Measurements from ENCODE around the gene MCC. TPM values are rescaled to one million over a fixed set of nuclear protein-coding genes. Genes with fewer than 3 reads are reported as not detected.

Gene MCC
- total and polyA plus RNA-seq, 2 of the 4 experiments (the other 2 are of a cell fraction), result 5.0 to 20.6 TPM

- intact Hi-C loops (cut with micrococcal nuclease) (no loop called here), dilution Hi-C loops (cut with HindIII; ENCODE audit: low sequenced_read_pairs, unreplicated experiment) (no loop called here), in situ Hi-C loops (cut with MboI; ENCODE audit: low sequenced_read_pairs) (no loop called here)
- WGBS, 2 experiments (ENCODE audit: extremely low coverage in 2 of 2, insufficient read length in 1 of 2), result 80% methylated on average over 1 of the region's 5 CpGs; no CpG with 5 or more reads in 1 of the 2 experiments
- H3K79me1 ChIP-seq (ENCODE audit: low read depth in 1 of 2, low read length in 2 of 2), result no peaks in the 10 kb centered on the region; a peak in 1 of 4 replicates
- H3K9ac ChIP-seq (ENCODE audit: low read depth, low read length), result no peak overlapping the region
- no peak overlapping the region for H2BK15ac ChIP-seq (ENCODE audit: low read depth, low read length)
- H3K23ac ChIP-seq (ENCODE audit: low read depth, low read length), result no peak overlapping the region
- H4K5ac ChIP-seq (ENCODE audit: low read depth, low read length), result no peak overlapping the region
- H3K4me2 ChIP-seq (ENCODE audit: low read depth, low read length), result no peak overlapping the region
- H3K18ac ChIP-seq (ENCODE audit: low read depth, low read length), result no peak overlapping the region
- ChIA-PET CTCF (no interaction called here), POLR2A (ENCODE audit: unreplicated experiment) (no interaction called here)
- H2AK5ac ChIP-seq (ENCODE audit: low read depth, low read length), result no peak overlapping the region
- no peak overlapping the region for H4K91ac ChIP-seq (ENCODE audit: insufficient read depth, low read depth, low read length)
- H3K9me1 ChIP-seq (ENCODE audit: insufficient read depth, low read length), result no peaks in the 10 kb centered on the region; the same call in 1 of the 2 replicates
- no peak for DNase-seq
- H2BK20ac ChIP-seq (ENCODE audit: low read depth, low read length), result no peak overlapping the region
- H4K8ac ChIP-seq (ENCODE audit: low read depth in 2 of 2, low read length in 2 of 2), result no peak overlapping the region
- no peaks in the 10 kb centered on the region for H4K20me1 ChIP-seq (ENCODE audit: insufficient read depth, low read length)
- H2AFZ ChIP-seq (replicated peaks; ENCODE audit: low read length, poor library complexity), result no peak overlapping the region
- no peaks in the 10 kb centered on the region for H3K27me3 ChIP-seq (ENCODE audit: control insufficient read depth, insufficient read depth, low read length)
- TF ChIP-seq, protein P1, sequence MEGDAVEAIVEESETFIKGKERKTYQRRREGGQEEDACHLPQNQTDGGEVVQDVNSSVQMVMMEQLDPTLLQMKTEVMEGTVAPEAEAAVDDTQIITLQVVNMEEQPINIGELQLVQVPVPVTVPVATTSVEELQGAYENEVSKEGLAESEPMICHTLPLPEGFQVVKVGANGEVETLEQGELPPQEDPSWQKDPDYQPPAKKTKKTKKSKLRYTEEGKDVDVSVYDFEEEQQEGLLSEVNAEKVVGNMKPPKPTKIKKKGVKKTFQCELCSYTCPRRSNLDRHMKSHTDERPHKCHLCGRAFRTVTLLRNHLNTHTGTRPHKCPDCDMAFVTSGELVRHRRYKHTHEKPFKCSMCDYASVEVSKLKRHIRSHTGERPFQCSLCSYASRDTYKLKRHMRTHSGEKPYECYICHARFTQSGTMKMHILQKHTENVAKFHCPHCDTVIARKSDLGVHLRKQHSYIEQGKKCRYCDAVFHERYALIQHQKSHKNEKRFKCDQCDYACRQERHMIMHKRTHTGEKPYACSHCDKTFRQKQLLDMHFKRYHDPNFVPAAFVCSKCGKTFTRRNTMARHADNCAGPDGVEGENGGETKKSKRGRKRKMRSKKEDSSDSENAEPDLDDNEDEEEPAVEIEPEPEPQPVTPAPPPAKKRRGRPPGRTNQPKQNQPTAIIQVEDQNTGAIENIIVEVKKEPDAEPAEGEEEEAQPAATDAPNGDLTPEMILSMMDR (conservative IDR thresholded peaks at IDR 0.05; ENCODE audit: low read depth, low read length), result no peak
- TF ChIP-seq POLR2A (IDR thresholded peaks at IDR 0.05; ENCODE audit: low read depth, low read length) (no peak), RFX5 (IDR thresholded peaks at IDR 0.05; ENCODE audit: low read depth, low read length) (no peak), MAZ (IDR thresholded peaks at IDR 0.05; ENCODE audit: borderline replicate concordance, low read depth, low read length) (no peak)
- H3K27ac ChIP-seq (ENCODE audit: insufficient read depth, low read length), result no peak overlapping the region
- H3K4me1 ChIP-seq (ENCODE audit: control insufficient read depth, insufficient read depth, low read length), result no peaks in the 10 kb centered on the region
- H2BK120ac ChIP-seq (ENCODE audit: low read depth, low read length), result no peak overlapping the region
- no peak overlapping the region for H3K4ac ChIP-seq (ENCODE audit: low read depth, low read length)
- no peak for ATAC-seq (ENCODE audit: low read depth)
- no peaks in the 10 kb centered on the region for H3K9me3 ChIP-seq (ENCODE audit: control insufficient read depth, insufficient read depth, low read length)
- no peak overlapping the region for H2BK5ac ChIP-seq (ENCODE audit: low read depth, low read length, poor library complexity, severe bottlenecking)
- H3K4me3 ChIP-seq (ENCODE audit: insufficient read depth, low read depth, low read length), result no peak overlapping the region
- BruUV-seq (replicated peaks), result no TSS peak
- H3K36me3 ChIP-seq (ENCODE audit: control insufficient read depth, insufficient read depth, low read length), result no peaks in the 10 kb centered on the region
- H3K56ac ChIP-seq (ENCODE audit: extremely low read depth, insufficient read depth, low read length), result no peak overlapping the region
- H3K14ac ChIP-seq (replicated peaks; ENCODE audit: low read depth, low read length), result no peak overlapping the region
- no peak overlapping the region for H2AK9ac ChIP-seq (replicated peaks; ENCODE audit: low read depth, low read length, poor library complexity)
Observed at GRCh38 chr5:113311301-113311700, 177.0 kb downstream of the MCC start.
